ENCODE measurements around the gene HLCS.

The HLCS gene

DNA sequence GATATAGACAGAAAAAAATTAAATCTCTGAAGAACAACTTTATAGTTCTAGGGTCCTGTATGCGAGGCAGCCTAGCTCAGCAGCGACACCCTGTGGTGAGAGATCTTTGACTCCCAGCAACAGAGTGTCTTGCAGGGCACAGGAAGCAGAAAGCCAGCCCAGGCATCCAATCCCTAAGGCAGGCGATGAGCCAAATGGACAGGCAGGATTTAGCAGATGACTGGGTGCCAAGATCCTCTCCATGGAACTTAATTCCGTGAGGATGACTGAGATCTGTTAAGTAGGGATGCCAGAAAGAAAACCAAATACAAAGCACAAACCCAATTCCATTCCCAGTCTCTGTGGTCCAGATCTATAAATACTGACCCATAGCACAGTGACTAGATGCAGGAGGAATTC is 38.8 kb downstream of the HLCS start:
- no peak overlapping the region for H3K4me3 ChIP-seq (ENCODE audit: low read depth, low read length)
- peak; percentile 50 for TF ChIP-seq CTCF (IDR thresholded peaks at IDR 0.05; ENCODE audit: low read depth, low read length)

DNA sequence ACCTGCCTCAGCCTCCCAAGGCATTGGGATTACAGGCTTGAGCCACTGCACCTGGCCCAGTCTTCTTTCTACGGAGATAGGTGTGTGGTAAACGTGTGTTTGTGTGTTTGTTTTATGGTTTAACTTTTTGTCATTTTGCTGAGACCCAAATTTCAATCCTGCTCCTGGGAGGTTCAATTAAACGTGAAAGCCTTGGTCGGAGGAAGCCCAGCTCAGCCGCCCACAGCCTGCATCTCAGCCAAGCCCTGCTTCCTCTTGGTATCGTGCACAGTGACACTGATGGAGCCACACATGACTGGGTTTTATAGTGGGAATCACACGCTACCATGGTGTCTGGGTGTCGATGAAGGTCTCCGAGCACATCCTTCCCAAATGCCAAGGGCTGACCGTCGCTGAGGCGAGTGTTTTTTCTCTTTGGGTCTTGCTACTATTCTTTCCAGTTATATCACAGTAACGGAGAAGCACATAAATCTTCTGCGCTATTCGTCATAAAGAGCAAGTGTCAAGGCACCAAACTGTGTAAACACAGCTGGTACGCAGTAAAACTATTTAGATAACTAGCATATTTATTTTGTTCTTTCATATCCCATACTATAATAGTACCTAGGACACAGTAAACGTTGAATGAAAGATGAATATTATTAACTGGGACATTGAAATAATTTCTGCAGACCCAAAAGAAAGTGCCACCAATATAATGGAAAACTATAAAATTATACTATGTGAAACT is 39.3 kb downstream of the HLCS start:
- H3K4me3 ChIP-seq (ENCODE audit: low read depth, low read length), result no peak overlapping the region
- TF ChIP-seq CTCF (IDR thresholded peaks at IDR 0.05; ENCODE audit: low read depth, low read length), result no peak

- no peak overlapping the region for H3K4me3 ChIP-seq (ENCODE audit: low read depth, low read length)
- no peak for TF ChIP-seq CTCF (IDR thresholded peaks at IDR 0.05; ENCODE audit: low read depth, low read length)
These were observed 43.2 kb downstream of the HLCS start for GRCh38 chr21:36923270-36923669.

DNA sequence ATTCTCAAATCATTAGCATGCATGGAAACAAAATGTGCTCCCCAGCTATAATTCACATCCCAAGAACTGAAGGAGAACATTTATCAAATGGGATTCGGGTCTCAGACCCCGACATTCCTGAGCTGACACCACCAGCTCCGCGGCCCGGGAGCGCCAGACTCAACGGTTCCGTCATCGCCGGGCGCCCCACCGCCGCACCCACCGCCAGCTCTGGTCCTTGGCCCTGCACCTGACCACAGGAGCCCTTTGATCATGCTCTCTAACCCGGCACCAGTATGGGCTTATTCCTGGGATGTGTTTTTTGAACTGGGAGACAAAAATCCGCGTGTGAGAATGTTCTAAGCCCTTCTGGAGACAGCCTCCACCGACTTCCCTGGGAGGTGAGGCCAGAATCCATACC is 43.6 kb downstream of the HLCS start:
- no peak overlapping the region for H3K4me3 ChIP-seq (ENCODE audit: low read depth, low read length)
- no peak for TF ChIP-seq CTCF (IDR thresholded peaks at IDR 0.05; ENCODE audit: low read depth, low read length)

DNA sequence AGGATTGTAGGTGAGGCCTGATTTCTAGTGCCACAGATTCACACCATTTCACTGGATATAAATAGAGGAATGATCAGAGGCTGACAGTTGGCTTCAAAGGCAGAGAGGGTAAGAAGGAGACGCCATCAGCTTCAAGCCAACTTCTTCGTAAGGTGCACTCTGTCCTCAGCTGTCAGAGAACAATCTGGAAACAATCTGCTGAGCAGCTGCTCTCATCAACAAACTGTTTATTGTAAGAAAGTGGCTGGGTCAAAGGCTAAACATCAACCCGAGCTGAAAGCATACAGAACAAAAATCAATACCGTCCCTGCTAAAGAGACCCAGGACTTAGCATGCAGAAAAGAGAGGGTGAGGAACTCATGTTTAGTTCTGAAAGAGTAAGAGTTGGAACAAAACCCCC is 48.2 kb downstream of the HLCS start:
- TF ChIP-seq CTCF (IDR thresholded peaks at IDR 0.05; ENCODE audit: low read depth, low read length), result no peak
- no peak overlapping the region for H3K4me3 ChIP-seq (ENCODE audit: low read depth, low read length)

GRCh38 chr21:36917471-36918158 is 48.9 kb downstream of the HLCS start:
- H3K4me3 ChIP-seq (ENCODE audit: low read depth, low read length), result no peak overlapping the region
- TF ChIP-seq CTCF (IDR thresholded peaks at IDR 0.05; ENCODE audit: low read depth, low read length), result peak; percentile 83

DNA sequence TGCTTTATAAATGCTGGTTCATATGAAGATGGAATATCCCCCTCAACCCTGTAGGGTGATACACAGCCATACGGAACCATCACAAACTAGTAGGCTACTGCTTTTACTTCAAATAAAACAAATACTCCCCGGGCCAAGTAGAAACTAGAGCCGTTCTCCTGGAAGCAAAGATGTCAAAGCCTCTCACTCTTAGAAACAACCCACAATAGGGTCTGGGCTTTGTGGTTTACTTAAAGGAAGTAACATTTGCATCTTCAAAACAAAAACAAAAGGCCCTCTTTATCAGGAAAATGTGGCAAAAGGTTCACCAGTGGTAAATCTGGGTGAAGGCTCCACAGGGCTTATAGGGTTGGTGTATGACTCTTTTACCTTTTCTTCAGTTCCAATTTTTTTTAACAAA is 49.8 kb downstream of the HLCS start:
- no peak for TF ChIP-seq CTCF (IDR thresholded peaks at IDR 0.05; ENCODE audit: low read depth, low read length)

More for the DNA sequence above, 49.8 kb downstream of the HLCS start:
- no peak overlapping the region for H3K4me3 ChIP-seq (ENCODE audit: low read depth, low read length)

Measured in WI38 (cell line).